H1 (cell line): ENCODE results near the gene FCHSD1. TPM values are rescaled to one million over a fixed set of nuclear protein-coding genes. Genes with fewer than 3 reads are reported as not detected.
A peak's percentile ranks its signal among the peaks of the same experiment; 100 is the strongest.

Experiments
- CTCF ChIA-PET: fragments of 300-600 bp; sonication (Branson Sonifier 250); formaldehyde crosslinking; loops from one replicate; lab custom pipeline; 2021; ENCODE audit not compliant: partially characterized antibody; lab: Charles Lee
- POLR2A ChIA-PET: fragments of 300-600 bp; sonication (Branson Sonifier 250); formaldehyde crosslinking; loops from one replicate; lab custom pipeline; 2021; ENCODE audit warnings: inconsistent platforms; ENCODE audit not compliant: partially characterized antibody; lab: Charles Lee
- DNase-seq, 2 experiments: peaks; one replicate each; pipeline versions ENCODE4 v3.0.0 to v3.0.0-alpha.2; 2010 to 2022; ENCODE audit warnings: low spot score in 2 of 2, low read depth in 1 of 2, mixed read lengths in 1 of 2
- FAIRE-seq: peaks from 2 replicates; lab custom pipeline; 2011; peaks lifted over from hg19 to GRCh38; lab: Jason Lieb, UNC
- H2AFZ ChIP-seq: 2 replicates; pipeline ENCODE4 v1.8.1; 2012; ENCODE audit warnings: low read length, inconsistent platforms
- H2AK5ac ChIP-seq: 2 replicates; pipeline ENCODE4 v1.6.1; 2013; ENCODE audit warnings: low read depth, low read length
- H2BK120ac ChIP-seq: replicated peaks from 2 replicates; pipeline ENCODE3; 2013; ENCODE audit warnings: low read depth, low read length, inconsistent platforms
- H2BK12ac ChIP-seq: 2 replicates; pipeline ENCODE4 v1.6.1; 2013; ENCODE audit warnings: low read depth, low read length
- H2BK15ac ChIP-seq: 2 replicates; pipeline ENCODE4 v1.6.1; 2013; ENCODE audit warnings: low read length
- H2BK20ac ChIP-seq: 2 replicates; pipeline ENCODE4 v1.6.1; 2013; ENCODE audit warnings: low read length
- H2BK5ac ChIP-seq: 2 replicates; pipeline ENCODE4 v1.6.1; 2013; ENCODE audit warnings: low read depth, low read length
- H3K14ac ChIP-seq: 2 replicates; pipeline ENCODE4 v1.6.1; 2013; ENCODE audit warnings: inconsistent platforms; ENCODE audit not compliant: insufficient read length
- H3K18ac ChIP-seq: 2 replicates; pipeline ENCODE4 v1.6.1; 2013; ENCODE audit warnings: low read length; ENCODE audit errors: extremely low read depth
- H3K23ac ChIP-seq: 2 replicates; pipeline ENCODE4 v1.6.1; 2013; ENCODE audit warnings: inconsistent platforms; ENCODE audit not compliant: insufficient read length
- H3K23me2 ChIP-seq: 2 replicates; pipeline ENCODE4 v1.6.1; 2013; ENCODE audit warnings: low read depth, low read length
- H3K27ac ChIP-seq: 2 replicates; pipeline ENCODE4 v1.6.1; 2011; ENCODE audit warnings: low read depth, low read length, inconsistent platforms
- H3K27me3 ChIP-seq, 4 experiments: replicated peaks in 1 of 4; 1 replicate in 1 of 4; 2 replicates in 3 of 4; pipeline versions ENCODE4 v1.6.1 to v1.8.1; 2011 to 2013; ENCODE audit warnings: low read length in 3 of 4, mild to moderate bottlenecking in 3 of 4, inconsistent platforms in 2 of 4, mixed read lengths in 2 of 4, moderate library complexity in 1 of 4; ENCODE audit not compliant: control insufficient read depth in 3 of 4, insufficient read depth in 3 of 4; ENCODE audit errors: extremely low read depth in 1 of 4
- H3K36me3 ChIP-seq, 4 experiments: 2 replicates each; pipeline versions ENCODE4 v1.6.1 to v1.8.1; 2011 to 2013; ENCODE audit warnings: mild to moderate bottlenecking in 4 of 4, low read length in 3 of 4, moderate library complexity in 2 of 4, control low read depth in 1 of 4, inconsistent platforms in 1 of 4; ENCODE audit not compliant: insufficient read depth in 4 of 4, control insufficient read depth in 2 of 4
- H3K4ac ChIP-seq: replicated peaks from 2 replicates; pipeline ENCODE3; 2013; ENCODE audit warnings: low read length, low read depth, mixed read lengths, inconsistent platforms; ENCODE audit not compliant: insufficient read length
- H3K4me1 ChIP-seq, 4 experiments: replicated peaks in 1 of 4; 1 replicate in 1 of 4; 2 replicates in 3 of 4; pipeline versions ENCODE4 v1.6.1 to v1.8.1; 2011 to 2013; ENCODE audit warnings: low read length in 3 of 4, inconsistent platforms in 2 of 4, mixed read lengths in 1 of 4; ENCODE audit not compliant: insufficient read depth in 4 of 4, control insufficient read depth in 3 of 4
- H3K4me2 ChIP-seq, 2 experiments: 2 replicates each; pipeline versions ENCODE4 v1.6.1 to v1.8.1; 2011 to 2013; ENCODE audit warnings: low read depth in 2 of 2, low read length in 2 of 2, control low read depth in 1 of 2, inconsistent platforms in 1 of 2, mild to moderate bottlenecking in 1 of 2; ENCODE audit not compliant: insufficient read depth in 1 of 2
- H3K4me3 ChIP-seq, 4 experiments: fragments of 200-600, 300-600 bp in 1 of 4; sonication (generic), shearing (Covaris generic), sonication (Bioruptor Twin) in 1 of 4; 2 replicates each; pipeline versions ENCODE4 v1.5.1 to v1.8.1; 2011 to 2016; ENCODE audit warnings: low read length in 4 of 4, low read depth in 3 of 4, control low read depth in 2 of 4, inconsistent platforms in 2 of 4, mild to moderate bottlenecking in 2 of 4, mixed read lengths in 1 of 4, moderate library complexity in 1 of 4; ENCODE audit not compliant: insufficient read depth in 2 of 4; ENCODE audit errors: extremely low read depth in 1 of 4
- H3K56ac ChIP-seq: replicated peaks from 2 replicates; pipeline ENCODE3; 2013; ENCODE audit warnings: low read depth, mild to moderate bottlenecking, mixed read lengths, low read length, inconsistent platforms; ENCODE audit not compliant: insufficient read length
- H3K79me1 ChIP-seq: 2 replicates; pipeline ENCODE4 v1.6.1; 2013; ENCODE audit warnings: low read depth, low read length, control low read depth
- H3K79me2 ChIP-seq, 2 experiments: 2 replicates each; pipeline versions ENCODE4 v1.6.1 to v1.8.1; 2012 to 2013; ENCODE audit warnings: low read length in 2 of 2, mild to moderate bottlenecking in 2 of 2, inconsistent platforms in 1 of 2; ENCODE audit not compliant: insufficient read depth in 2 of 2, control insufficient read depth in 1 of 2
- H3K9ac ChIP-seq, 4 experiments: replicated peaks in 1 of 4; 1 replicate in 1 of 4; 2 replicates in 3 of 4; pipeline versions ENCODE4 v1.6.1 to v1.8.1; 2011 to 2013; ENCODE audit warnings: low read depth in 3 of 4, low read length in 3 of 4, control low read depth in 2 of 4, mild to moderate bottlenecking in 2 of 4, moderate library complexity in 2 of 4, inconsistent platforms in 1 of 4; ENCODE audit errors: extremely low read depth in 1 of 4
- H3K9me3 ChIP-seq, 2 experiments: 2 replicates each; pipeline versions ENCODE4 v1.6.1 to v1.8.1; 2012 to 2013; ENCODE audit warnings: mild to moderate bottlenecking in 2 of 2, moderate library complexity in 2 of 2, control low read depth in 1 of 2, inconsistent platforms in 1 of 2, low read depth in 1 of 2, low read length in 1 of 2, mixed read lengths in 1 of 2; ENCODE audit not compliant: insufficient read depth in 2 of 2
- H4K20me1 ChIP-seq, 2 experiments: replicated peaks in 1 of 2; 2 replicates each; pipeline versions ENCODE3 to v1.8.1; 2011 to 2013; ENCODE audit warnings: inconsistent platforms in 2 of 2, low read length in 2 of 2, mild to moderate bottlenecking in 1 of 2; ENCODE audit not compliant: insufficient read depth in 2 of 2, control insufficient read depth in 1 of 2
- H4K5ac ChIP-seq: 2 replicates; pipeline ENCODE4 v1.6.1; 2013; ENCODE audit warnings: low read length, low read depth, mixed read lengths, inconsistent platforms; ENCODE audit not compliant: insufficient read length
- H4K8ac ChIP-seq: 2 replicates; pipeline ENCODE4 v1.8.0; 2013; ENCODE audit warnings: mild to moderate bottlenecking, moderate library complexity, low read length, inconsistent platforms; ENCODE audit not compliant: insufficient read depth; ENCODE audit errors: extremely low read depth
- H4K91ac ChIP-seq: replicated peaks from 2 replicates; pipeline ENCODE3; 2013; ENCODE audit warnings: low read length, mixed read lengths, inconsistent platforms; ENCODE audit not compliant: insufficient read length
- BACH1 ChIP-seq: IDR thresholded peaks from 2 replicates; pipeline ENCODE4 v1.6.1; 2012; ENCODE audit warnings: low read length, improper control_type of control experiment
- JUN ChIP-seq: IDR thresholded peaks from 2 replicates; pipeline ENCODE4 v1.6.1; 2011; ENCODE audit warnings: low read depth, mild to moderate bottlenecking, improper control_type of control experiment, low read length
- JUND ChIP-seq: IDR thresholded peaks from 2 replicates; pipeline ENCODE4 v1.6.1; 2011; ENCODE audit warnings: mild to moderate bottlenecking, improper control_type of control experiment, low read length
- NRF1 ChIP-seq: IDR thresholded peaks from 2 replicates; pipeline ENCODE4 v1.6.1; 2011; ENCODE audit warnings: mild to moderate bottlenecking, low read depth, low read length, improper control_type of control experiment
- SIRT6 ChIP-seq: IDR thresholded peaks from one replicate; pipeline ENCODE4 v1.7.1; 2012; ENCODE audit warnings: low read length, inconsistent platforms
- SP2 ChIP-seq: IDR thresholded peaks from 2 replicates; pipeline ENCODE4 v1.6.1; 2012; ENCODE audit warnings: mild to moderate bottlenecking, low read length, inconsistent platforms
- TAF1 ChIP-seq: IDR thresholded peaks from 2 replicates; pipeline ENCODE4 v1.6.1; 2011; ENCODE audit warnings: mild to moderate bottlenecking, low read depth, low read length
- WGBS, 2 experiments: shearing (Covaris generic) in 1 of 2; methylation state at CpG; one replicate each; pipeline versions ENCODE4 v1.1.6 to v1.1.7; 2013 to 2015; ENCODE audit warnings: low lambda C conversion rate in 2 of 2, mixed read lengths in 2 of 2, inconsistent platforms in 1 of 2, low coverage in 1 of 2, missing lambda C conversion rate in 1 of 2; ENCODE audit not compliant: insufficient replicate concordance in 2 of 2, insufficient coverage in 1 of 2, insufficient read length in 1 of 2; ENCODE audit errors: extremely low coverage in 1 of 2, missing lambda C conversion rate in 1 of 2; 5-methylcytosine and 5-hydroxymethylcytosine counted together
- polyA plus RNA-seq, 7 experiments: library from polyadenylated mRNA; depleted of rRNA in 3 of 7; stranded (reverse) in 5 of 7; unstranded in 2 of 7; fragments of >200 nt in 5 of 7; fragments of 200-250 nt in 2 of 7; gene quantifications; 1 replicate in 5 of 7; 2 replicates in 1 of 7; 4 replicates in 1 of 7; pipeline versions ENCODE4 v1.2.1 to v1.2.3, GENCODE V29; 2011 to 2013; ENCODE audit warnings: missing spikeins in 2 of 7, mixed read lengths in 2 of 7
- total RNA-seq: library from RNA; stranded (reverse); fragmentation: NEBNext Ultra II Directional; extraction: Animal tissue kit (Norgen Biotek cat#: 25700); gene quantifications from 2 replicates; pipeline ENCODE4 v1.2.1, GENCODE V29; 2021
- TF ChIP-seq, protein P1 (sequence below): IDR thresholded peaks from 2 replicates; pipeline ENCODE4 v1.6.1; 2012; ENCODE audit warnings: inconsistent platforms

The FCHSD1 gene
- total and polyA plus RNA-seq, 2 of the 8 experiments (the other 6 are each of a cell fraction or from before 2014, with no cell fraction given), result 22.0 to 30.1 TPM

DNA sequence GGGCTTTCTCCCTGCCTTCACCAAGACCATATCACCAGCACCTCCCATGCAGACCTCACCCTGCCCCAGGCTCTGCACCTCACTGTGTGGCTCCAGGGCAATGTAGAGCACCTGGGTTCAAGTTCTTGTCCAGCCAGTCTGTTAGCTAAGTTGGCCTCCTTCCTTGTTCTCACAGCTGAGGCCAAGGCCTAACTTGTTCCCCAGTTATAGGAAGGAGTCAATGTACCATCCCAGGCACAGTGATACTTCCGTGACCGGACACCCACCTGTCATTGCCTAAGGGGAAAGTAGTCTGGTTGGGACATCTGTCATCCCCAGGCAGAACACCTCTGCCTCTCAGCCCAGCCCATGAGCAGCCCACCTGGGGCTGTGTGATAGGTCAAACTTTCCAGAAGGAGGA is 45.2 kb upstream of the FCHSD1 start:
- no peak overlapping the region for H3K18ac ChIP-seq
- no peak overlapping the region for H3K14ac ChIP-seq
- CTCF ChIA-PET, result interaction anchor here (0.8 to 15.1 kb wide), 12 partner anchors 12 to 263 kb away, joined by 3 to 345 read pairs (median 6); partner anchors contain the start of genes PCDH1 and PCDH12
- H4K91ac ChIP-seq, result no peak overlapping the region
- H4K20me1 ChIP-seq, result no peaks in the 10 kb centered on the region
- H2BK5ac ChIP-seq, result no peak overlapping the region
- H3K27ac ChIP-seq, result no peak overlapping the region
- H4K5ac ChIP-seq, result no peak overlapping the region
- H3K9ac ChIP-seq, result no peak overlapping the region
- H4K8ac ChIP-seq, result no peak overlapping the region
- peak overlapping the region; percentile 45; the same call in 1 of the 2 replicates for H2BK12ac ChIP-seq
- H3K23me2 ChIP-seq, result no peaks in the 10 kb centered on the region
- POLR2A ChIA-PET, result interaction anchor here (1.1 to 1.5 kb wide), 3 partner anchors 13 to 187 kb away, joined by 3 to 4 read pairs (median 4); no protein-coding TSS in a partner anchor
- H3K56ac ChIP-seq, result no peak overlapping the region
- no peak overlapping the region for H2BK120ac ChIP-seq
- no peak overlapping the region; the same call in 1 of the 2 replicates for H2BK15ac ChIP-seq
- no peak overlapping the region for H3K23ac ChIP-seq
- H3K4me3 ChIP-seq, result no peak overlapping the region
- no peaks in the 10 kb centered on the region for H3K79me1 ChIP-seq
- H3K9me3 ChIP-seq, result no peaks in the 10 kb centered on the region
- no peak for DNase-seq
- H3K4me1 ChIP-seq, result peaks cover 4 to 13% (median 10%) of the 10 kb centered on the region in 4 experiments
- no peak overlapping the region for H3K4ac ChIP-seq
- WGBS, 2 experiments, result 96% methylated on average over 2 of the region's 2 CpGs; no CpG with 5 or more reads in 1 of the 2 experiments
- TF ChIP-seq SIRT6, result no peak
- no peak for TF ChIP-seq TAF1
- no peak for TF ChIP-seq BACH1
- TF ChIP-seq JUND, result no peak
- no peak for TF ChIP-seq SP2
- TF ChIP-seq, protein P1, sequence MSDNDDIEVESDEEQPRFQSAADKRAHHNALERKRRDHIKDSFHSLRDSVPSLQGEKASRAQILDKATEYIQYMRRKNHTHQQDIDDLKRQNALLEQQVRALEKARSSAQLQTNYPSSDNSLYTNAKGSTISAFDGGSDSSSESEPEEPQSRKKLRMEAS, result no peak
- no peak for TF ChIP-seq NRF1
- TF ChIP-seq JUN, result no peak
- TF ChIP-seq, all 59 proteins: peak for 0
- no peak for FAIRE-seq
- Histone ChIP-seq H2AK5ac (no peak overlapping the region; the same call in 1 of the 2 replicates), H3K4me2 (no peak overlapping the region), H2BK20ac (no peak overlapping the region), H3K79me2 (no peaks in the 10 kb centered on the region), H3K36me3 (no peaks in the 10 kb centered on the region), H2AFZ (no peak overlapping the region), H3K27me3 (peaks cover 0 to 10% (median 6%) of the 10 kb centered on the region in 4 experiments; a peak in 5 of 7 replicates)
